Islet of Langerhans (tissue), 1 donor: ENCODE measurements around the gene CIB2.

Experiments used
- FAIRE-seq: peaks from one replicate; lab custom pipeline; 2011; peaks lifted over from hg19 to GRCh38; lab: Jason Lieb, UNC

CIB2 gene

GRCh38 chr15:78083687-78084448 lies 47.4 kb downstream of the CIB2 start:
- no peak for FAIRE-seq

GRCh38 chr15:78083186-78083585 lies 48.1 kb downstream of the CIB2 start:
- no peak for FAIRE-seq

- no peak for FAIRE-seq
These were observed 48.5 kb downstream of the CIB2 start for GRCh38 chr15:78082743-78083110.

- no peak for FAIRE-seq
These were observed 49.0 kb downstream of the CIB2 start for GRCh38 chr15:78082106-78082742.

- FAIRE-seq: no peak
These were observed 51.2 kb downstream of the CIB2 start for GRCh38 chr15:78080088-78080460.

- FAIRE-seq: no peak
These were observed 51.8 kb downstream of the CIB2 start for GRCh38 chr15:78079298-78080087.

- no peak for FAIRE-seq
These were observed 53.4 kb downstream of the CIB2 start for GRCh38 chr15:78077871-78078210.

GRCh38 chr15:78077053-78077870 lies 54.0 kb downstream of the CIB2 start, which contains the start of gene TBC1D2B:
Gene TBC1D2B (minus strand): TSS chr15:78077711. CDS start chr15:78077652, 59 bp downstream.
- no peak for FAIRE-seq

GRCh38 chr15:78076231-78077052 lies 54.8 kb downstream of the CIB2 start:
- FAIRE-seq: no peak

- no peak for FAIRE-seq
These were observed 55.6 kb downstream of the CIB2 start for GRCh38 chr15:78075490-78076230.

GRCh38 chr15:78073046-78073787 lies 58.0 kb downstream of the CIB2 start:
- no peak for FAIRE-seq

GRCh38 chr15:78072080-78072892 lies 59.0 kb downstream of the CIB2 start:
- no peak for FAIRE-seq

- no peak for FAIRE-seq
These were observed 59.9 kb downstream of the CIB2 start for GRCh38 chr15:78071383-78071782.

GRCh38 chr15:78070049-78070700 lies 61.1 kb downstream of the CIB2 start:
- no peak for FAIRE-seq

GRCh38 chr15:78069462-78070029 lies 61.7 kb downstream of the CIB2 start:
- FAIRE-seq: no peak

GRCh38 chr15:78069052-78069414 lies 62.2 kb downstream of the CIB2 start:
- FAIRE-seq: no peak

GRCh38 chr15:78067328-78068228 lies 63.7 kb downstream of the CIB2 start:
- FAIRE-seq: no peak
